ENCODE results near the gene INSRR.

INSRR gene

DNA sequence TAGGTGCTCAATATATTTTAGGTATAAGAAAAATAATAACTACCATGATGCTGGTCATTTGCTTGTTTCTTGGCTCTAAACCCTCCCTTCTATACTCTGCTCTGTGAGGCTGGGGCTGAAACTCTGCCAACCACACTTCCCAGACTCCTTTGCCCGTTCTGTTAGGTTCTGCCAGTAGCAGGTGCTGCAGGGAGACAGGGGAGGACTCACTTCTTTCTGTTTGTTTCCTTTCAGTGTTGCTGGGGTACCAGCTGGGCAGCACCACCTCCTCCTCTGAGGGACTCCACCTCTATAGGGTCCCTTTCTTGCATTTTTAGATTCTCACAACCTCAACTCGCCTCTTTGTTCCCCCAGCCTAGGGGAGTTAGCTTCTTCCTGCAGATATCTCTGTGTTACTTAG, 25.3 kb downstream of the INSRR start:
- no peak overlapping the region for H3K4me2 ChIP-seq (ENCODE audit: insufficient read depth, low read length)
- H3K4me1 ChIP-seq (ENCODE audit: insufficient read depth, low read length): no peaks in the 10 kb centered on the region
- no peak overlapping the region for H3K4me3 ChIP-seq (ENCODE audit: low read depth in 1 of 2, low read length in 2 of 2)
- peak; percentile 72 for ATAC-seq (ENCODE audit: insufficient read depth, low read depth)
- TF ChIP-seq EZH2 (IDR thresholded peaks at IDR 0.05; ENCODE audit: borderline replicate concordance, low read depth, low read length, severe bottlenecking): no peak
- TF ChIP-seq, protein P1, sequence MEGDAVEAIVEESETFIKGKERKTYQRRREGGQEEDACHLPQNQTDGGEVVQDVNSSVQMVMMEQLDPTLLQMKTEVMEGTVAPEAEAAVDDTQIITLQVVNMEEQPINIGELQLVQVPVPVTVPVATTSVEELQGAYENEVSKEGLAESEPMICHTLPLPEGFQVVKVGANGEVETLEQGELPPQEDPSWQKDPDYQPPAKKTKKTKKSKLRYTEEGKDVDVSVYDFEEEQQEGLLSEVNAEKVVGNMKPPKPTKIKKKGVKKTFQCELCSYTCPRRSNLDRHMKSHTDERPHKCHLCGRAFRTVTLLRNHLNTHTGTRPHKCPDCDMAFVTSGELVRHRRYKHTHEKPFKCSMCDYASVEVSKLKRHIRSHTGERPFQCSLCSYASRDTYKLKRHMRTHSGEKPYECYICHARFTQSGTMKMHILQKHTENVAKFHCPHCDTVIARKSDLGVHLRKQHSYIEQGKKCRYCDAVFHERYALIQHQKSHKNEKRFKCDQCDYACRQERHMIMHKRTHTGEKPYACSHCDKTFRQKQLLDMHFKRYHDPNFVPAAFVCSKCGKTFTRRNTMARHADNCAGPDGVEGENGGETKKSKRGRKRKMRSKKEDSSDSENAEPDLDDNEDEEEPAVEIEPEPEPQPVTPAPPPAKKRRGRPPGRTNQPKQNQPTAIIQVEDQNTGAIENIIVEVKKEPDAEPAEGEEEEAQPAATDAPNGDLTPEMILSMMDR (IDR thresholded peaks at IDR 0.05; ENCODE audit: borderline replicate concordance, extremely low read depth, low read length, poor library complexity, severe bottlenecking): no peak
- H3K9ac ChIP-seq (ENCODE audit: low read depth, low read length): no peak overlapping the region
- no peak overlapping the region for H3K27ac ChIP-seq (ENCODE audit: low read length)
- peaks cover 43% of the 10 kb centered on the region for H3K27me3 ChIP-seq (ENCODE audit: insufficient read depth, low read length, poor library complexity)
- DNase-seq: peak; percentile 25
- no peak overlapping the region for H2AFZ ChIP-seq (ENCODE audit: low read depth, low read length)
- H4K20me1 ChIP-seq (ENCODE audit: insufficient read depth, low read length): no peaks in the 10 kb centered on the region; the same call in 1 of the 2 replicates
- H3K36me3 ChIP-seq (ENCODE audit: insufficient read depth, low read length): no peaks in the 10 kb centered on the region
- no peaks in the 10 kb centered on the region for H3K9me3 ChIP-seq (ENCODE audit: insufficient read depth, low read length, severe bottlenecking)
- H3K79me2 ChIP-seq (ENCODE audit: insufficient read depth, low read length): no peaks in the 10 kb centered on the region

DNA sequence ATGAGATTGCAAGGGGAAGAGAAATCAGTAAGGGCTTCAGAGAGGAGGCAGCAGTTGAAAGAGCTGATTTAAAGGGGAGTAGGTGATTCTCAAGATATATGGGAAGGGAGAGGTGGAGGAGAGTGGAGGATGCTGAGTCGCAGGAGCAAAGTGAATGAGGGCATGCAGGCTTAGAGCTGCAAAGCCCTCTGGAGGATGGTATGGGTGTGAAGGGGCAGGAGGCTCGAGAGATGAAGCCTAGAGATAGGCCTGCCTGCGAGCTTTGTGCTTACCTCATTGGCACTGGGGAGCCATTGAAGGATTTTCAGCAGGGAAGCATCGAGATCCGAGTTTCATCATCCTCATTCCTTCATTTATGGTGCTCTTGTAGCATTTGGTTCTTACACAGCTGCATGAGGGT, 26.5 kb downstream of the INSRR start:
- no peak for TF ChIP-seq EZH2 (IDR thresholded peaks at IDR 0.05; ENCODE audit: borderline replicate concordance, low read depth, low read length, severe bottlenecking)
- TF ChIP-seq, protein P1 (IDR thresholded peaks at IDR 0.05; ENCODE audit: borderline replicate concordance, extremely low read depth, low read length, poor library complexity, severe bottlenecking): no peak
- DNase-seq: no peak
- Histone ChIP-seq H3K27me3 (ENCODE audit: insufficient read depth, low read length, poor library complexity) (peaks cover 43% of the 10 kb centered on the region), H3K27ac (ENCODE audit: low read length) (no peak overlapping the region), H3K9me3 (ENCODE audit: insufficient read depth, low read length, severe bottlenecking) (no peaks in the 10 kb centered on the region), H2AFZ (ENCODE audit: low read depth, low read length) (no peak overlapping the region), H3K36me3 (ENCODE audit: insufficient read depth, low read length) (no peaks in the 10 kb centered on the region), H3K4me3 (ENCODE audit: low read depth in 1 of 2, low read length in 2 of 2) (no peak overlapping the region), H4K20me1 (ENCODE audit: insufficient read depth, low read length) (no peaks in the 10 kb centered on the region), H3K79me2 (ENCODE audit: insufficient read depth, low read length) (no peaks in the 10 kb centered on the region), H3K4me1 (ENCODE audit: insufficient read depth, low read length) (no peaks in the 10 kb centered on the region), H3K4me2 (ENCODE audit: insufficient read depth, low read length) (no peak overlapping the region), H3K9ac (ENCODE audit: low read depth, low read length) (no peak overlapping the region)
- no peak for ATAC-seq (ENCODE audit: insufficient read depth, low read depth)

GRCh38 chr1:156828400-156829124, 30.4 kb downstream of the INSRR start:
- no peak overlapping the region for H3K27ac ChIP-seq (ENCODE audit: low read length)
- no peaks in the 10 kb centered on the region for H3K79me2 ChIP-seq (ENCODE audit: insufficient read depth, low read length)
- no peaks in the 10 kb centered on the region for H3K36me3 ChIP-seq (ENCODE audit: insufficient read depth, low read length)
- TF ChIP-seq, protein P1 (IDR thresholded peaks at IDR 0.05; ENCODE audit: borderline replicate concordance, extremely low read depth, low read length, poor library complexity, severe bottlenecking): no peak
- TF ChIP-seq EZH2 (IDR thresholded peaks at IDR 0.05; ENCODE audit: borderline replicate concordance, low read depth, low read length, severe bottlenecking): no peak
- H4K20me1 ChIP-seq (ENCODE audit: insufficient read depth, low read length): no peaks in the 10 kb centered on the region
- no peak overlapping the region for H3K9ac ChIP-seq (ENCODE audit: low read depth, low read length)
- ATAC-seq (ENCODE audit: insufficient read depth, low read depth): no peak
- no peak overlapping the region for H3K4me2 ChIP-seq (ENCODE audit: insufficient read depth, low read length)
- no peak overlapping the region for H2AFZ ChIP-seq (ENCODE audit: low read depth, low read length)
- no peak overlapping the region for H3K4me3 ChIP-seq (ENCODE audit: low read depth in 1 of 2, low read length in 2 of 2)
- peaks cover 19% of the 10 kb centered on the region for H3K27me3 ChIP-seq (ENCODE audit: insufficient read depth, low read length, poor library complexity)
- H3K9me3 ChIP-seq (ENCODE audit: insufficient read depth, low read length, severe bottlenecking): no peaks in the 10 kb centered on the region
- H3K4me1 ChIP-seq (ENCODE audit: insufficient read depth, low read length): no peaks in the 10 kb centered on the region
- no peak for DNase-seq

Measured in DND-41 (cell line).